ENCODE results near the gene GALR2.

GALR2 gene

DNA sequence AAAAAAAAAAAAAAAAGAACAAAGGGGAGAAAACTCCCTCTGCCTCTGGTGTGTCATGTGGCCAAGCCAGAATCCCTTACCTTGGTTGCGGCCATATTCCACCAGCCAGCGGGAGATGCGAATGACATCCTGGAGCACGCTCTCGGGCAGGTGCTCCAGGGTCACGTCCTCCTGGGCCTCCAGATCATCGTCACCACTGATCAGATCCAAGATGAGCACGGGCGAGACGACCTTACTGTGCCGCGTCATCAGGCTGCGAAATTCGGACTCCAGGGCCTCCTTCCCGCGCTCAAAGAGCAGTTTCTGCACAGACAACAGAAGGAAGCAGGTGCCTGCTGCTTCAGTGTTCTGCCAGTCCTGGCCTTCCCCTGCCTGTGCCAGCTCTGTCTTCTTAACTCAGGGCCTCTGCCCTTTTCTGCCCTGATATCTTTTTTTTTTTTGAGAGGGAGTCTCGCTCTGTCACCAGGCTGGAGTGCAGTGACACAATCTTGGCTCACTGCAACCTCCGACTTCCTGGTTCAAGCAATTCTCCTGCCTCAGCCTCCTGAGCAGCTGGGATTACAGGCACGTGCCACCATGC lies 23.2 kb downstream of the GALR2 start:
- no peak for FAIRE-seq

GRCh38 chr17:76102944-76103273 lies 28.3 kb downstream of the GALR2 start:
- FAIRE-seq: no peak

DNA sequence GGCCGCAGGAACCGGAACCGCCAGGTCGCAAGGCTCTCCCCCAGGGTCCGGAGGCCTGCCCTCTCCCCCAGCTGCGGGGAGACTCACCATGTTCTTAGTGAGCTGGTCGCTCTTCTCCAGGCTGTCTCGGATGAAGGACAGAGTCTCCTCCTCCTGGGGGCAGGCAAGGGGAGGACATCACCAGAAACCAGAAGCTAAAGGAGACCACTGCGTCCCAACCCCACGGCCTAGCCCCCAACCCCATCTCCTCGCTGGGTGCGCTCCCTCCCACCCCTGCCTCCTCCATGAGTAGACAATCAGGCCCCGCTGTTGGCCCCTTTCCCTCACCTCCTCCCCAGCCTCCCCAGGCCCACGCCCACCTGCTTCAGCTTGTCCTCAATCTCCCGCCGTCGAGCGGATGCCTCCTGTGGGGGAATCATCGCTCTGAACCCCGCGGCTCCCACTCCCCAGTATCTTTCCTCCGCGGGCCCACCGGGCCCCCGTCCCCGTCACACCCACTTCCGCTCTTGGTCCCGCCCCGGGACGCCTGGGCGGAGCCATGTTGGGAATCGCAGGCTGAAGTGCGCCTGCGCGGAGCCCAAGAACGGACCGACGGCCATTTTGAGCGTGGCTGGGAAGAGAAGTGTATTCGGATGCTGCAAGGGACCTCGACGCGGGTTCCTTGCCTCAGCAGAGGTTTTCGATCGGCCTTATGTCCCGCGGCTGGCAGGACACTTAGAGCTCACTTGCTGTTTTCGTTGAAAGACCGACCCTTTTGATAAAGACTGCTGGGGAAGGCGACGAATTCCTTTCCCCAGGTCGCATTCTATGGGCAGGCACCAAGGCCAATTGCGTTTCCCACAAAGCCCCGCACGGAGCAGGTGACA lies 28.9 kb downstream of the GALR2 start, which contains the start of gene EXOC7:
Gene EXOC7, minus strand, starts transcription at position 514 of the 866 bp plus-strand sequence. Its CDS starts 95 bp downstream, at position 419.
- no peak for FAIRE-seq

DNA sequence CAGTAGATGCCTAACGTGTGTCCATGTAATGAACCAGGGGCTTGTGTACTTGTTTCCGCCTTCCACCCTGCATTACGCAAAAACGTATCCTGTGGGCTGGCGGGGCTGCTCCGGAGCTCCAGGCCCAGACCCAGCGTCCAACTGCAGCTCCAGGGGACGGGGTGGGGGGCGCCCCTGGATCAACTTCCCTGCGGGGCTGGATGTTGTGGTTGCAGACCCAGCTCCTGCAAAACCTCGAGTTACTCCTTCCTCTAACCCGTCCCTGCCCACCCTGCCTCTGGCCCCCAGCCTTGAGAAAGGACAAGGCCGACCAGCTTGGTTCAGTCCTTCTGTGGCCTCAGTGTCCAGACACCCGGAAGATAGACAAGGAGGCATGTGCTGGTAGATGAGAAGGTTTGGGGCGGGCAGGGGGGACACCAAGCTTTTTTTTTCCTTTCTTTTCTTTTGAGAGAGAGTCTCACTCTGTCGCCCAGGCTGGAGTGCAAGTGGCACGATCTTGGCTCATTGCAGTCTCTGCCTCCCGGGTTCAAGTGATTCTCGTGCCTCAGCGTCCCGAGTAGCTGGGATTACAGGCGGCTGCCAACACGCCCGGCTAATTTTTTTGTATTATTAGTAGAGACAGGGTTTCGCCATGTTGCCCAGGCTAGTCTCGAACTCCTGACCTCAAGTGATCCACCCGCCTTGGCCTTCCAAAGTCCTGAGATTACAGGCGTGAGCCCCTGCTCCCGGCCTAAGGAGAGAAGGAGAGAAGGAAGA lies 29.7 kb downstream of the GALR2 start:
- no peak for FAIRE-seq

GRCh38 chr17:76104896-76105231 lies 30.3 kb downstream of the GALR2 start:
- no peak for FAIRE-seq

GRCh38 chr17:76106703-76107102 lies 32.1 kb downstream of the GALR2 start:
- FAIRE-seq: no peak

DNA sequence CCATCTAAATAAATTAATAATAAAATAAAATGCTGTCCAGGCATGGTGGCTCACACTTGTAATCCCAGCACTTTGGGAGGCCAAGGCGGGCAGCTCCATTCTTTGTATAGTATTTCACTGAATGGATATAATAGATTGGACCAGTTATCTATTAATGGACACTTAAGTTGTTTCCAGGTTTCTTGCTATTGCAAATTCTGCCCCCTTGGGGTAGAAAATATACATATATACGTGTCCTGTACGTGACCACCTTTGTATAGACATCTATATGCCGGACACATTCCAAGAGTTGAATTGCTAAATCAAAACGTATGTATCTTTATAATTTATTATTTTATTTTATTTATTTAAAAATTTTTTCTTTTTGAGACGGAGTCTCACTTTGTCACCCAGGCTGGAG lies 32.9 kb downstream of the GALR2 start:
- no peak for FAIRE-seq

GRCh38 chr17:76111956-76112355 lies 37.4 kb downstream of the GALR2 start:
- FAIRE-seq: no peak

- no peak for FAIRE-seq
Observed at GRCh38 chr17:76115138-76115754, 40.7 kb downstream of the GALR2 start.

- FAIRE-seq: no peak
Observed at GRCh38 chr17:76119409-76120371, 45.1 kb downstream of the GALR2 start.

GRCh38 chr17:76120658-76121008 lies 46.1 kb downstream of the GALR2 start:
- FAIRE-seq: no peak

GRCh38 chr17:76121932-76122430 lies 47.4 kb downstream of the GALR2 start:
- no peak for FAIRE-seq

- no peak for FAIRE-seq
Observed at GRCh38 chr17:76122431-76123190, 48.0 kb downstream of the GALR2 start.

GRCh38 chr17:76123191-76123499 lies 48.6 kb downstream of the GALR2 start:
- no peak for FAIRE-seq

GRCh38 chr17:76123749-76124581 lies 49.4 kb downstream of the GALR2 start:
- FAIRE-seq: no peak

DNA sequence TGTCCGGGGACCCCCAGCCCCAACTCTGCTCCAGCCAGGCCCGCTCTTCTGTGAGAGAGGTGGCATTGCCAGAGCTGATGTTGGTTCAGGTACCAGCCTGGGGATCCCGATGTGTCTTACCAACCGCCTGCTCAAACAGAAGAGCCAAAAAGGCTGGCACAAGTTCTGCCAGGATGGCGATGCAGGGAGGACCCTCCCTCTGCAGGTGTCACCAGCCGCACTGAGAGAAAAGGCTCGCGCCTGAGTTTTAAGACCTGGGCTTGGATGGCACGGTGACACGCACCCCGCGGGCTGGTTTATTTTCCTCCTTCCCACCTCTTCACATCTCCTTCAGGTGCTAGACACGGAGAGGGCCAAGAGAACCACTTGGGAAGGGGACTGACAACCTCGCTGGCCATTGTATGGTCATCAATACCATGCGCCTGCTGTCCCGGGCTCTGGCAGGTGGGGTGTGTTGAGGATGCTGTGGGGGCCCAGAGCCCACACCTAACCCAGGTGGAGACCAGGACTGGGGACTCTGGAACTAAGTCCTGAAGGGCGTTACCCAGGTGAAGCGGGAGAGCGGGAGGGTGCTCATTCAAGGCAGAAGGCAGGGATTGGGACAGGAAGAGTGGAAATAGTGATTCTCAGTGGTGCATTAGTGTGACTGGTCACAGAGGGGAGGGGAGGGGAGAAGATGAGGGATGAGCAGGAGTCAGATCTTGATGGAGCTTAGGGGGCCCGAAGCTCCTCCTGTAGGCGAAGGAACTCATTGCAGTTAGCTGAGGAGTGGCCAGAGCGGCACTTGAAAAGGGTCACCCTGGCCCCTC lies 50.2 kb downstream of the GALR2 start:
- no peak for FAIRE-seq

- FAIRE-seq: no peak
Observed at GRCh38 chr17:76125391-76125675, 50.8 kb downstream of the GALR2 start.

- FAIRE-seq: no peak
Observed at GRCh38 chr17:76125922-76126321, 51.3 kb downstream of the GALR2 start.
